ENCODE data around the gene SORCS2. TPM values are rescaled to one million over a fixed set of nuclear protein-coding genes. Genes with fewer than 3 reads are reported as not detected.

Gene SORCS2
- total and polyA plus RNA-seq, 2 of the 4 experiments (the other 2 are of a cell fraction), result 0.36 to 0.62 TPM

DNA sequence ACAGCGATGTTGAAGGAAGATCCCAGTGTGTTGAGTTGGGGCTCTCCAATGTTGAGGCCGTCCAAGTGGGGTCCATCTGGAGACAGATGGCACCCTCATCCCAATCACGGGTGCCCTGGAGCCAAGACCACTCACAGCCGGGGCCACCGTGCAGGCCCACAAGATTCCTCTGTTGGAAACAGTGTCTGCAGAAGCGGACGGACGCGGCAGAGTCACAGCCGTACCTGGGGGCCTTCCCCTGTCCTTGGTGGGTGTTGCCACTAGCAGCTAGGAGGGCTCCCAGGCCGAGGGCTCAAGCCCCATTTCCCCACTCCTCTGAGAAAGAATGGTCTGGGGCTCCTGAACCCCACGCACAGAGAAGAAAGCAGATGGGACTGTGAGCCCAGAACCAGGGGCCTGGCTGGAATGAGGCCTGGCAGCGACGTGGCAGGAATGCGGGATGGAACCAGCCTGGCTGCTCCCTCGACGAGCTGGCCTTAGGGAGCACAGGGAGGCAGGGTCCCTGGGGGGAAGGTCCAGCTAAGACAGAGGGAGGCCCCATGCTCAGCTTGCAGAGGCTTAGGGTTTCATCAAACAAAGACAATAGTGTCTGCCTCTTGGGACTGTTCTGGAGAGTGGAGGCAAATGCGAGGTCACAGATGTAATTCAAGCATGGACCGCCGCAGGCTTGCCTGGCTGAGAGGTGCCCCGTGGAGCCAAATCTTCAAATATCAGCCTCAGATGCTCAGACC is 518.4 kb downstream of the SORCS2 start:
- no peaks in the 10 kb centered on the region for H3K9me1 ChIP-seq (ENCODE audit: insufficient read depth, low read length)
- no peak for TF ChIP-seq NFE2L2 (IDR thresholded peaks at IDR 0.05; ENCODE audit: low read depth, low read length)
- TF ChIP-seq CHD1 (IDR thresholded peaks at IDR 0.05; ENCODE audit: low read depth, low read length), result no peak
- TF ChIP-seq CEBPB (IDR thresholded peaks at IDR 0.05; ENCODE audit: low read depth, low read length), result no peak
- no peak for TF ChIP-seq RAD21 (IDR thresholded peaks at IDR 0.05; ENCODE audit: low read length)
- TF ChIP-seq MAFK (IDR thresholded peaks at IDR 0.05; ENCODE audit: low read depth, low read length), result no peak
- no peak for TF ChIP-seq RCOR1 (IDR thresholded peaks at IDR 0.05; ENCODE audit: insufficient replicate concordance, low read length)
- TF ChIP-seq, protein P1, sequence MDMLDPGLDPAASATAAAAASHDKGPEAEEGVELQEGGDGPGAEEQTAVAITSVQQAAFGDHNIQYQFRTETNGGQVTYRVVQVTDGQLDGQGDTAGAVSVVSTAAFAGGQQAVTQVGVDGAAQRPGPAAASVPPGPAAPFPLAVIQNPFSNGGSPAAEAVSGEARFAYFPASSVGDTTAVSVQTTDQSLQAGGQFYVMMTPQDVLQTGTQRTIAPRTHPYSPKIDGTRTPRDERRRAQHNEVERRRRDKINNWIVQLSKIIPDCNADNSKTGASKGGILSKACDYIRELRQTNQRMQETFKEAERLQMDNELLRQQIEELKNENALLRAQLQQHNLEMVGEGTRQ (IDR thresholded peaks at IDR 0.05; ENCODE audit: low read depth, low read length), result no peak
- in situ Hi-C loops (cut with MboI; ENCODE audit: low sequenced_read_pairs) (no loop called here), intact Hi-C loops (cut with micrococcal nuclease) (no loop called here), dilution Hi-C loops (cut with HindIII; ENCODE audit: low sequenced_read_pairs, unreplicated experiment) (no loop called here)
- H3K9ac ChIP-seq (ENCODE audit: low read depth, low read length), result no peak overlapping the region
- H4K8ac ChIP-seq (ENCODE audit: low read depth in 2 of 2, low read length in 2 of 2), result no peak overlapping the region
- no peak overlapping the region for H3K4me2 ChIP-seq (ENCODE audit: low read depth, low read length)
- no peak overlapping the region for H2AFZ ChIP-seq (replicated peaks; ENCODE audit: low read length, poor library complexity)
- BruUV-seq (replicated peaks), result no TSS peak
- H3K23ac ChIP-seq (ENCODE audit: low read depth, low read length), result no peak overlapping the region
- 75% methylated on average over 13 of the region's 21 CpGs; no CpG with 5 or more reads in 1 of the 2 experiments for WGBS, 2 experiments (ENCODE audit: extremely low coverage in 2 of 2, insufficient read length in 1 of 2)
- peaks cover 5% of the 10 kb centered on the region for H3K9me3 ChIP-seq (ENCODE audit: control insufficient read depth, insufficient read depth, low read length)
- H3K18ac ChIP-seq (ENCODE audit: low read depth, low read length), result no peak overlapping the region
- no peaks in the 10 kb centered on the region for H4K20me1 ChIP-seq (ENCODE audit: insufficient read depth, low read length)
- H2BK15ac ChIP-seq (ENCODE audit: low read depth, low read length), result no peak overlapping the region
- H3K4ac ChIP-seq (ENCODE audit: low read depth, low read length), result no peak overlapping the region
- H4K5ac ChIP-seq (ENCODE audit: low read depth, low read length), result no peak overlapping the region
- H3K4me3 ChIP-seq (ENCODE audit: insufficient read depth, low read depth, low read length), result no peak overlapping the region
- H3K36me3 ChIP-seq (ENCODE audit: control insufficient read depth, insufficient read depth, low read length), result no peaks in the 10 kb centered on the region
- no peak overlapping the region for H2BK120ac ChIP-seq (ENCODE audit: low read depth, low read length)
- no peak overlapping the region for H4K91ac ChIP-seq (ENCODE audit: insufficient read depth, low read depth, low read length)
- CTCF ChIA-PET, result no interaction called here
- no peak overlapping the region for H2AK5ac ChIP-seq (ENCODE audit: low read depth, low read length)
- POLR2A ChIA-PET (ENCODE audit: unreplicated experiment), result no interaction called here
- no peak overlapping the region for H2BK5ac ChIP-seq (ENCODE audit: low read depth, low read length, poor library complexity, severe bottlenecking)
- H3K4me1 ChIP-seq (ENCODE audit: control insufficient read depth, insufficient read depth, low read length), result no peaks in the 10 kb centered on the region
- DNase-seq (no peak), ATAC-seq (ENCODE audit: low read depth) (no peak)
- H3K79me1 ChIP-seq (ENCODE audit: low read depth in 1 of 2, low read length in 2 of 2), result no peaks in the 10 kb centered on the region
- peaks cover 43% of the 10 kb centered on the region for H3K27me3 ChIP-seq (ENCODE audit: control insufficient read depth, insufficient read depth, low read length)
- H3K27ac ChIP-seq (ENCODE audit: insufficient read depth, low read length), result no peak overlapping the region
- no peak overlapping the region for H3K56ac ChIP-seq (ENCODE audit: extremely low read depth, insufficient read depth, low read length)
- no peak overlapping the region for H2BK20ac ChIP-seq (ENCODE audit: low read depth, low read length)
- no peak overlapping the region for H2AK9ac ChIP-seq (replicated peaks; ENCODE audit: low read depth, low read length, poor library complexity)
- H3K14ac ChIP-seq (replicated peaks; ENCODE audit: low read depth, low read length), result no peak overlapping the region
